GM12878 (cell line): ENCODE results near the gene ACRBP. TPM values are rescaled to one million over a fixed set of nuclear protein-coding genes. Genes with fewer than 3 reads are reported as not detected.

Source experiments
- CUX1 ChIP-seq: IDR thresholded peaks from 2 replicates; pipeline ENCODE4 v1.6.1; 2012; ENCODE audit warnings: improper control_type of control experiment, low read depth, low read length; ENCODE audit not compliant: insufficient replicate concordance
- MEF2A ChIP-seq: IDR thresholded peaks from 2 replicates; pipeline ENCODE4 v1.6.1; 2011; ENCODE audit warnings: low read depth, mild to moderate bottlenecking, low read length, moderate library complexity; ENCODE audit not compliant: insufficient read depth
- NR2C1 ChIP-seq: fragments of 450-650 bp; IDR thresholded peaks from 2 replicates; pipeline ENCODE4 v1.6.1; 2017; ENCODE audit warnings: antibody characterized with exemption, mild to moderate bottlenecking, moderate library complexity
- PAX5 ChIP-seq: IDR thresholded peaks from 2 replicates; pipeline ENCODE4 v1.6.1; 2011; ENCODE audit warnings: low read depth, low read length, borderline replicate concordance
- POLR2AphosphoS2 ChIP-seq: IDR thresholded peaks from 2 replicates; pipeline ENCODE4 v1.6.1; 2011; ENCODE audit warnings: low read depth, mild to moderate bottlenecking, low read length, improper control_type of control experiment, moderate library complexity
- POU2F2 ChIP-seq: IDR thresholded peaks from 3 replicates; pipeline ENCODE4 v1.6.1; 2011; ENCODE audit warnings: low read depth, mild to moderate bottlenecking, low read length, borderline replicate concordance
- SIX5 ChIP-seq: IDR thresholded peaks from 2 replicates; pipeline ENCODE4 v1.6.1; 2011; ENCODE audit warnings: mild to moderate bottlenecking, low read depth, low read length, moderate library complexity; ENCODE audit not compliant: severe bottlenecking
- SPI1 ChIP-seq: IDR thresholded peaks from 2 replicates; pipeline ENCODE4 v1.6.1; 2011; ENCODE audit warnings: low read depth, mild to moderate bottlenecking, low read length, moderate library complexity, borderline replicate concordance; ENCODE audit not compliant: insufficient read depth
- TBL1XR1 ChIP-seq: IDR thresholded peaks from 2 replicates; pipeline ENCODE4 v1.6.1; 2012; ENCODE audit warnings: low read depth, low read length, improper control_type of control experiment
- TCF12 ChIP-seq: IDR thresholded peaks from 2 replicates; pipeline ENCODE4 v1.6.1; 2011; ENCODE audit warnings: low read depth, mild to moderate bottlenecking, low read length
- USF2 ChIP-seq: IDR thresholded peaks from 2 replicates; pipeline ENCODE4 v1.6.1; 2011; ENCODE audit warnings: low read depth, low read length, improper control_type of control experiment, borderline replicate concordance
- ZBTB11 ChIP-seq: fragments of 450-650 bp; formaldehyde crosslinking; IDR thresholded peaks from 2 replicates; pipeline ENCODE4 v1.5.0; 2022; ENCODE audit warnings: mild to moderate bottlenecking, missing genetic modification characterization
- polyA plus RNA-seq, 11 experiments: library from polyadenylated mRNA; depleted of rRNA in 4 of 11; unstranded in 6 of 11; stranded (reverse) in 5 of 11; fragments of >200 nt; fragmentation: Nextera tagmentation in 4 of 11; fragmentation: Illumina TruSeq in 1 of 11; extraction: Ambion mirVana in 4 of 11; extraction: Trizol in 1 of 11; gene quantifications; 1 replicate in 1 of 11; 2 replicates in 10 of 11; pipeline versions ENCODE4 v1.2.1 to v1.2.3, GENCODE V29; 2011 to 2016; ENCODE audit warnings: inconsistent platforms in 2 of 11, missing spikeins in 2 of 11, low read depth in 1 of 11
- total RNA-seq, 4 experiments: library from RNA; depleted of rRNA in 3 of 4; stranded (reverse); fragments of >200 nt in 3 of 4; fragmentation: Illumina TruSeq in 1 of 4; extraction: Trizol in 1 of 4; gene quantifications; 2 replicates each; pipeline versions ENCODE4 v1.2.1 to v1.2.3, GENCODE V29; 2013 to 2021
- TF ChIP-seq, protein P1 (sequence below): fragments of 450-650 bp; formaldehyde crosslinking; IDR thresholded peaks from 2 replicates; pipeline ENCODE4 v1.4.0; 2022; ENCODE audit warnings: mild to moderate bottlenecking, moderate library complexity

ACRBP gene
- total and polyA plus RNA-seq, 10 of the 15 experiments (the other 5 are each of a cell fraction or from before 2014, with no cell fraction given) = 0.54 to 1.4 (median 0.87) TPM

GRCh38 chr12:6630736-6631135 lies 16.5 kb downstream of the ACRBP start (continued):
- TF ChIP-seq, protein P1, sequence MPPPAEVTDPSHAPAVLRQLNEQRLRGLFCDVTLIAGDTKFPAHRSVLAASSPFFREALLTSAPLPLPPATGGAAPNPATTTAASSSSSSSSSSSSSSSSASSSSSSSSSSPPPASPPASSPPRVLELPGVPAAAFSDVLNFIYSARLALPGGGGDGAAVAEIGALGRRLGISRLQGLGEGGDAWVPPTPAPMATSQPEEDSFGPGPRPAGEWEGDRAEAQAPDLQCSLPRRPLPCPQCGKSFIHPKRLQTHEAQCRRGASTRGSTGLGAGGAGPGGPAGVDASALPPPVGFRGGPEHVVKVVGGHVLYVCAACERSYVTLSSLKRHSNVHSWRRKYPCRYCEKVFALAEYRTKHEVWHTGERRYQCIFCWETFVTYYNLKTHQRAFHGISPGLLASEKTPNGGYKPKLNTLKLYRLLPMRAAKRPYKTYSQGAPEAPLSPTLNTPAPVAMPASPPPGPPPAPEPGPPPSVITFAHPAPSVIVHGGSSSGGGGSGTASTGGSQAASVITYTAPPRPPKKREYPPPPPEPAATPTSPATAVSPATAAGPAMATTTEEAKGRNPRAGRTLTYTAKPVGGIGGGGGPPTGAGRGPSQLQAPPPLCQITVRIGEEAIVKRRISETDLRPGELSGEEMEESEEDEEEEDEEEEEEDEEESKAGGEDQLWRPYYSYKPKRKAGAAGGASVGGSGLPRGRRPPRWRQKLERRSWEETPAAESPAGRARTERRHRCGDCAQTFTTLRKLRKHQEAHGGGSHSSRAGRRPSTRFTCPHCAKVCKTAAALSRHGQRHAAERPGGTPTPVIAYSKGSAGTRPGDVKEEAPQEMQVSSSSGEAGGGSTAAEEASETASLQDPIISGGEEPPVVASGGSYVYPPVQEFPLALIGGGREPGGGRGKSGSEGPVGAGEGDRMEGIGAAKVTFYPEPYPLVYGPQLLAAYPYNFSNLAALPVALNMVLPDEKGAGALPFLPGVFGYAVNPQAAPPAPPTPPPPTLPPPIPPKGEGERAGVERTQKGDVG (CRISPR knock-in tag) = no peak
- TF ChIP-seq POLR2AphosphoS2 (no peak), ZBTB11 (CRISPR knock-in tag) (no peak), PAX5 (no peak), TBL1XR1 (no peak), USF2 (no peak), POU2F2 (no peak), NR2C1 (no peak), SIX5 (no peak), CUX1 (no peak), SPI1 (no peak), TCF12 (no peak), MEF2A (no peak)
